Fibroblast of skin of scalp (primary cell): ENCODE measurements around the gene MACROD2.

Experiments
- DNase-seq: peaks from one replicate; pipeline ENCODE4 v3.0.0-alpha.2; 2013

Gene MACROD2

DNA sequence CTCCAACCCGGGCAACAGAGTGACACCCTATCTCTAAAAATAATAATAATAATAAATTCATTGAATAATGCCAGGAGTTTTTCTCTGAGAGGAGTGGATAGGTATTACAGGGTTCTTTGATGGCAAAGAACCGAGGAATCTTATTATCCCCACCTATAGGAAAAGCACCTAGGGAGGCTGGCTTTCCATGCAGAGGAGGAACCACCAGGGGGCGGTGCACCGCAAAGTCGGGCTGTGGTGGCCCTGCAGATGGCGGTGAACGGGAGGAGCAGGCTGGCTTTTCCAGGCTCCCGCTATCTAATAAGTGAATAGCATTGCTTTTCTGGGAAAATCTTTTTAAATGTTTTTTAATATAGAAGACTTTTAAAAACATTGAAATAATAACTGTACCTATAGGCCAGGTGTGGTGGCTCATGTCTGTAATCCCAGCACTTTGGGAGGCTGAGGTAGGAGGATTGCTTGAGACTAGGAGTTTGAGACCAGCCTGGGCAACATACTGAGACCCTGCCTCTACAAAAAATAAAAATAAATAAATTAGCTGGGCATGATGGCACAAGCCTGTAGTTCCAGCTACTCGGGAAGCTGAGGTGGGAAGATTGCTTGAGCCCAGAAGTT is 1713.8 kb downstream of the MACROD2 start:
- no peak for DNase-seq

DNA sequence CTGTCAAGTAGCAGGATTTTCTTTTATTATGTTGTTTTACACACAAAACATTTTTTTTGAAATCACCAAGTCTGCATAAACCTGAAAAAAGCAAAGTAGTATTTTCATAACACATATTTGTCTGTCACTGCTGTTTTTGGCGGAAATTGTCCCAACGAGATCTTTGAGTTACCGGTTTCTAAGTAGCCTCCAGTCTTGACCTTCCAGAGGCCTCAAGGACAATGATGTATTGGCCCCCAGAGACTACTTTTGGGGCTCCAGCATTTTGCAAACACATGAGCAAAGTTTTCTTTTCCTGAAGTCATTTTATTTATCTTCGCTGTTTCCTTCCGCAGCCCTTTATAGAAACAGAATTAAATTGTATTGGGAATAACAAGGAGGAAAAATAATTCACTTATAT is 1715.3 kb downstream of the MACROD2 start:
- no peak for DNase-seq

DNA sequence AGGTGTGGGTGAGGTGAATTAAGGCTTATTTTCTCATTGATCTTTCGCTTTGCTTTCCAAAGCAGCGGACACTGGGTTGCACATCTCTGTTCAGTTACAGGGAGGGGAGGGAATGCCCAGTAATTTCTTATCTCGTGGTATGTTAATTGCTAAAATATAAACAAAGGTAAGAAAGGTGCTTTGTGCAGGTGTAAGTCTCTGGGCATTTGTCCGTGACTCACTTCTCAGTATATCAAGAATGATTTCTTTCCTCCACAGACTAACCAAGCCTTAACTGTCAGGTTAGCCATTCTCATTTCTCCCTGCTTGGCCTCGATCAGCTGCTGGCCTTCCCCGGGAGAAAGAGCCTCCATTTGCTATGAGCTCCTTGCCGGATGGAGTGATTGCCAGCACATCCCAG is 1715.9 kb downstream of the MACROD2 start:
- no peak for DNase-seq

GRCh38 chr20:15716256-15716655 is 1720.9 kb downstream of the MACROD2 start:
- no peak for DNase-seq

GRCh38 chr20:15726416-15726815 is 1731.1 kb downstream of the MACROD2 start:
- DNase-seq = no peak

- no peak for DNase-seq
Measured at GRCh38 chr20:15734052-15734451, 1738.7 kb downstream of the MACROD2 start.

- DNase-seq = no peak
Measured at GRCh38 chr20:15739035-15739434, 1743.7 kb downstream of the MACROD2 start.

DNA sequence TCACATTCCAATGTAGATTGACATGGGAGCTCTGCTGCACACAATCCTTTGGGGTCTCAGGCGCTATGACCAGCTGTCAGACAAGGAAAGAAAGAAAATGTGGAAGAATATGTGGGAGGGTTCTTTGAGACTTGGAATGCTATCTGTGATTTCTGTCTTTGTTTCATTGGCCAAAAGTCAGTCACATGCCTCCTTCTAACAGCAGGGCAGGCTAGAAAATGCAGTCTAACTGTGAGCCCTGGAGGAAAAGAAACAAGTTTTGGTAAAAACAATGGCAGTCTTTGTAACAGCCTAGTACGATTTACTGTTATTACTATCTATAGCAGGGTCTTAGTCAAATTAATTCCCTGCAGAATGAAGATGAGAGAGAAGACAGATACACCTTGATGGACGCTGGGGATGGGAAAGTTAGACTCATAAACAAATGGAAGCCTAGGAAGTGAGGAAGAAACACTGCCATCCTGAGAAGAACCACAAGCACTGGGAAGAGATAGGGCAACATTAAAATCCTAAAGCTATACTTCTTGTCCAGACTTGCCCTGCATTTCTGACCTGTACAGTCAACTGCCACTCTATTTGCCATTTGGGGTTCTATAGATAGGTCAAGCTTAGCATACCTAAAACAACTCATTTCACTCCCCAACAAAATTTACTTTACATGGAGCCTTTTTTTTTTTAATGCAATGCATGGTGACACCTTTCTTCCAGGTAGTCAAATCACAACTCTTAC is 1744.9 kb downstream of the MACROD2 start:
- no peak for DNase-seq

GRCh38 chr20:15742087-15742486 is 1746.8 kb downstream of the MACROD2 start:
- no peak for DNase-seq

- DNase-seq = no peak
Measured at GRCh38 chr20:15742627-15743026, 1747.3 kb downstream of the MACROD2 start.

- no peak for DNase-seq
Measured at GRCh38 chr20:15756002-15756753, 1760.9 kb downstream of the MACROD2 start.

DNA sequence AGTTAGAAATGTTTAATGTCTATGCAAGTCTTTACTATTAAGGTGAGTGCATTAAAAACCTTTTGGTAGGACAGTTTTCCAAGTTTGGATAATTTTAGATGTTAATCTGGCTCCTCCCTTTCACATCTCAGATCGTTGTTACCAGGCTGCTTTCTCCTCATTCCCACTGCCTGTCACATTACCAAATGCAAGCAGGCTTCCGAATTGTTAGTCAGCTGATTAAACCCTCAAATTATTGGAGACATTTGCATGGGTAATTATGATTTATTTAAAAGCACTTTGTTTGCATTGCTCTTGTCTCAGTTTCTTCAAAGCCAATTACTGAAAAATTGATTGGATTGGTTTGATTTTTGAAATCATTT is 1761.4 kb downstream of the MACROD2 start:
- no peak for DNase-seq

- peak; percentile 63 for DNase-seq
Measured at GRCh38 chr20:15759594-15759993, 1764.3 kb downstream of the MACROD2 start.

DNA sequence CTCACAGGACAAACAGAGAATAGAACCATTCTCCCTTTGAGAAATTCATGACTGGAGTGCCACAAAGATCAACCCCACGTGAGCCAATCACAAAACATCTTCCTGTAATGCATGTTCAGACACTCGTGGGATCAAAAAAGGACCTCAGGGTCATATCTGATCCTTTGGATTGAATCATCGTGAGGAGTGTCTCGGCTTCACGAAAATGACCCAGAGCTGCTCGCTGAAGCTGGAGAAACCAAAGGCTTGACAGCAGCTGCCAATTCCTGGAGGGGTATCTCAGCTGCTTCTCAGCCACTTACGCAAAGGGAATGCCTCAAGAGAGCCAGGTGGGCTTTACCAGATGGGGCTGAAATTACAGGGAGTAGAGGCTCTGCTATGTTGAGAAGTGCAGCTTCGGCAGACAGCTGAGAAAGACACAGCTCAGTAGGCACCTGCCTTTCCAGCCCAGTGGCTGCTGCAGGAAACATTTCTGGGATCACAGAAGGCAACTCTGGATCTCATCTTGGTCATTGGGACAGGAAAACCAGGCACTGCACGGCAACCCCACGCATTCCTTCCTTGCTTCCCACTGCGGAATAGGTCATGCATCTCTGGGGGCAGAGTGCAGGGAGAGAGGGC is 1764.8 kb downstream of the MACROD2 start:
- no peak for DNase-seq

DNA sequence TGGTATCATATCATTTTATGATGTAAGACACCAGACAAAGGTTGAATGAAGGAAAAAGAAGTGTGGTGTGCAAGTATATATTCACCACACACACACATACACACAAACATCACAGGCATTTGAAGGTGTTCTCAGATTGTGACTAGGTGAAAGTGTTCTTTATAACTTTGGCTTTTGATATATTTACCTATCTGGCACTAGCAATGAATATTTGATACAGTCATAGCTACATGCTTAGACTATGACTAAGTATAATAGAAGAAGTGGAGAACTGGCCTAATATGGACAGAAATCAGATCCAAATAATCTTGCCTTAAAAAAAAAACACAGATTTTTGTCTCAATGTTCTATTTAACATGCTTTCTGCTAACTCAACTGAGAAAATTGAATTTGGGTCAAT is 1768.0 kb downstream of the MACROD2 start:
- DNase-seq = peak; percentile 47

DNA sequence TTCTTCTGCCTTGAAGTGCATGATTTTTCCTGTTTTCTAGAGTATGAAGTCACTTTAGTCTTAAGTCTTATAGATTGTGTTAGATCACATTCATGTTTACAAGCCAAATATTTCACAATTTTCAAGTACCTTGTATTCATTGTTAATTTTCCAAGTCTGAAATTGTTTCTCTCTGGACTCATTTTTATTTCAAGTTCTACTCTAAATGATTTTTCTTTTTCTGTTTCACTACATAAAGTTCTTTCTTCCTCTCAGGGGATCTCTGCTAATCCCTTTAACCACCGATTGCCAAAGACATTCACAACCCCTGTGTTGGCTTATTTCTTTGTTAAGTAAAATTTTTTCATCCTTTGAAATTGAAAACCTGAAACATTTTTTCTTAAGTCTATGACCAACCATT is 1772.3 kb downstream of the MACROD2 start:
- DNase-seq = peak; percentile 12

DNA sequence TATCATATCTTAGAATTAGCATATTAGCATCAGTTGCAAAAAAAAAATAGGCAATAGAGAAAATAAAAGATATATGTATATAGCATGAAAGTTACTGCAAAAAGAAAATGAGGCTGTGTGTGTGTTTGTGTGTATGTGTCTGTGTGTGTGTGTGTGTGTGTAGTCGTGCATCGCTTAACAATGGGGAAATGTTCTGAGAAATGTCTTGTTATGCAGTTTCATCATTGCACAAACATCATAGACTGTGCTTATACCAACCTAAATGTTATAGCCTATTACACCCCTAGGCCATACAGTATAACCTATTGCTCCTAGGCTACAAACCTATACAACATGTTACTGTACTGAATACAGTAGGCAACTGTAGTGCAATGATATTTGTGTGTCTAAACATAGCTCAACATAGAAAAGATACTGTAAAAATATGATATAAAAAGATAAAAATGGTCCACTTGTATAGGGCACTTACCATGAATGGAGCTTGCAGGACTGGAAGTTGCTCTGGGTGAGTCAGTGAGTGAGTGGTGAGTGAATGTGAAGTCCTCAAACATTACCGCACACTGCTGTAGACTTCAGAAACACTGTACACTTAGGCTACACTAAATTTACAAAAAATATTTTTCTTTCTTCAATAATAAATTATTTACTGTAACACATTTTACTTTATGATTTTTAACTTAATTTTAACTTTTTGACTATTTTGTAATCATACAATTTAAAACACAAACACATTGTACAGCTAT is 1772.9 kb downstream of the MACROD2 start:
- no peak for DNase-seq

DNA sequence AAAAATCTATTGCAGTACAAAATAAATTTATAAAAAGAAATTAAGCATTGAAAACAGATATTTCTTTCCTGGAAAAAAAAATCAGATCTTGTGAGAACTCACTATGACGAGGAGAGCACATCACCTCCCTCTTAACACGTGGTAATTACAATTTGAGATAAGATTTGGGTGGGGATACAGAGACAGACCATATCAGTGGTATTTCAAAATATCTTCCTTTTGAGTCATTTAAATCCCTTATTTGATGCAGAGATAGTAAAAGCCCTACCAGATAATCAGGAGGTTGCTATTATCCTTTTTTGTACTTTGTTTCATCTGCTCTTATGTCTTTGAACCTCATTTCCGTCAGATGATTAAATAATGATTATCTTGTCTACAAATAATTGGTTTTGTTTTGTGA is 1777.5 kb downstream of the MACROD2 start:
- no peak for DNase-seq

- no peak for DNase-seq
Measured at GRCh38 chr20:15774926-15775325, 1779.6 kb downstream of the MACROD2 start.

- no peak for DNase-seq
Measured at GRCh38 chr20:15776770-15777466, 1781.6 kb downstream of the MACROD2 start.

DNA sequence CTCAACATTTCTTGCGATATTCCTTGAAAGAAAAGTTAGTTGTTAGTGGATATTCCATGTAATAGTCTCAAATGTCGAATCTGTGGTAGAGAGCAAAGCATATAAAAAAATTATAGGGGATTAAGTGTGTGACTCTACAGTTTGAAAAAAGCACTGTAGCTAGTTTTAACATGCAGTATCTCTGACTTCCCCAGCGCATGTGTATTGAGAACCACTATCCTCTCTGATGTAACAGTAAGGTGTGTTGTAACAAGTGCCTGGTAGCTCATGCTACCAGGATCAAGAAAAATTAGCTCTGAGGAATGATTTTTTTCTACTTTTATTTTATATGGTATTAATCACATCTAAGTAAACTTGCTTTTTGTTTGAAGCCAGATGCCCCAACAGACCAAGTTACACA is 1788.7 kb downstream of the MACROD2 start:
- DNase-seq = no peak

DNA sequence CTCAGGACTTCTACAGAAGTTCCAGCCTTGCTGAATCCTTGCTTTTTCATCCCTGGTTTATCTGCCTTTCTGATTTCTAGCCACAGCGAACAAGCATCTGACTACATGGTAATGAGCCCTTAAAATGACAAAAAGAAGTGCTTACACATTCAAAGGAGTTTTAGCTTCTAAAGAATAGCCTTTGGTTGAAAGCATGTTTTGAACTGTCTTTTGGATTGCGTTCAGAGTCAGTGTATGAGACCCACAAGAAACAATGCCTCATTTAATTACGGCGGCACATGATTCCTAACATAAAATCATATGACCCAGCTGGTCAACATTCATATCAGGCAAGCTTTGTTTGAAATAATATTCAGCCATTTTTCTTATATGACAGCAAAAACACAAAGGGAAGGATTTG is 1793.8 kb downstream of the MACROD2 start:
- peak; percentile 15 for DNase-seq
